Choroid plexus epithelial cell (primary cell): ENCODE results near the gene GRPEL1.

Experiments
- DNase-seq: peaks from one replicate; pipeline ENCODE4 v3.0.0-alpha.2; 2010; ENCODE audit warnings: low read depth
- H3K4me3 ChIP-seq: 2 replicates; pipeline ENCODE4 v1.5.1; 2011; ENCODE audit warnings: low read depth, mild to moderate bottlenecking, control low read depth, low read length, moderate library complexity
- CTCF ChIP-seq: conservative IDR thresholded peaks from 2 replicates; pipeline ENCODE4 v1.5.1; 2011; ENCODE audit warnings: low read depth, mild to moderate bottlenecking, control low read depth, inconsistent platforms, low read length, moderate library complexity

GRPEL1 gene

DNA sequence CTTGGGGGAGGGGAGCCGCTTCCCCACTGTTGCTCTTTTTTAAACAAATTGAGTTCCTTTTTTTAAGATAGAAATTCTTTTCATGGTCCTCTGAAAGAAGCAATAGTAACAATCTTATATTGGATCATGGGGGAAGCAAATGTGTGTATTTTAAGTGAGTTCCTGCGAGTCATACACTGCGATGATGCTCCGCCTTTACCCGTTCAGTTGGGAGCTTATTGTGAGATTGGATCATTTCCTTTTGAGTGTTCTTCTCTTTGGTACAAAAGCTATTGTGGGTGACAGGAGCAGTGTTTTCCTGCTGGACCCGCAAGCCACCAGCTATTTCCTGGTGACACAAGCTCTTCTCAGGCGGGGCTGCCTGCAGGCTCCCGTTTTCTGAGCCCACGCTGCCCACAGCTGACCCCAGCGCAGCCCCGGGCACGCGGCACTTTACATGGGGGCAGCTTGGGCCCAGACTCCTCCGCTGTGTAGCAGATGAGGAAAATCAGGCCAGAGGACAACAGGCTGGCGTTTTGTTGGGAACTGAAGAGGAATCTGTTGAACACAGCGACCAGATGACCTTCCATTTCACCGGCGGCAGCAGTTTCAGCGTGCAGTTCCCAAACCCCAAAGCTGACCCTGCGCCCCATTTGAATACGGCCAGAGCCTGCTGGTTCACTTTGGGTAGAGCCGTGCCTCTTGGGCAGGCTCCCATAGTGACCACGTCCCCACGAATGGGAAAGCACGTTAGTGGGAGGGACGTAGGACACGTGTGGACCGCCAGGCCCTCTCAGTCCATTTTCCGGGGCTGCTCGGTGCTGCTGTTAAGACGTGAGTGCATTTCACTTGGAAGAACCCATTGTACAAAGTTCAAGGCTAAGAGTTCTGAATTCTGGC, 12.5 kb downstream of the GRPEL1 start:
- no peak for DNase-seq
- TF ChIP-seq CTCF = no peak
- H3K4me3 ChIP-seq = no peak overlapping the region

- no peak overlapping the region for H3K4me3 ChIP-seq
- no peak for DNase-seq
- TF ChIP-seq CTCF = no peak
Measured at GRCh38 chr4:7054106-7054880, 13.6 kb downstream of the GRPEL1 start.

- H3K4me3 ChIP-seq = no peak overlapping the region
- no peak for TF ChIP-seq CTCF
- DNase-seq = no peak
Measured at GRCh38 chr4:7052923-7053715, 14.7 kb downstream of the GRPEL1 start.

GRCh38 chr4:7052313-7052712, 15.6 kb downstream of the GRPEL1 start:
- DNase-seq = no peak
- no peak overlapping the region for H3K4me3 ChIP-seq
- no peak for TF ChIP-seq CTCF

DNA sequence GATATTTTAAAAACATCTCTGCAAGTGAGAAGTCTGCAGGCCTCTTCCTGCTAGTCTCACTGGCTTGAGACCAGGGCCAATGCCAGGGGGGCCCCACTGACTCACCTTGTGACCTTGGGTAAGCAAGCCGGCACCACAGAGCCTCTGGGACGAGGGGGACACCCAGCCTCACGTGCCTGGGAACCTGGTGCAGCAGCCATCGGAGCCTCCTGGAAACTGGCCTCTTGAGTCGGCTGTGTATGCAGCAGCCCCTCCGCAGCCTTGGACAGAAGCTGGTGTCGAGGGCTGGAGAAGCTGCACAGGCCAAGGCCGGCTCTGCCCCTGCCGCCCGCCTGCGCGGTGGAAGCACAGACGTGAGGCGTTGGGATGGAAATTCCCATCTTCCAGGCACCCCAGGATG, 16.0 kb downstream of the GRPEL1 start:
- no peak for DNase-seq
- no peak for TF ChIP-seq CTCF
- no peak overlapping the region for H3K4me3 ChIP-seq

DNA sequence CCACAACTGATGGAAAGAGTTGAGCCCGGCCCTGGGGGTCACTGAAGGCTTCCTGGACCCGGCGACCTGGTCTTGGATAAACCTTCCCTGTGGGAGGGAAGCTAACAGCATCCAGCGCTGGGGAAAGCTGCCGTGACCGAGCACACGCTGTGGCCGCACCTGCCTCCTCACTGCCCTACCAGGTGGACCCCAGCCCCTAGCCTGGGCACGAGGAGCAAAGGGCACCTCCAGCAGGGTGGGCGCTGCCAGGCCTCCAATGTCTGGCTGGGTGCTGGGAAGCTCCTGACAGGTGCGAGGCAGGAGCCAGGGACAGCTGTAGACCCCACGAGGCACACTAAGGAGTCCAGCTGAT, 16.7 kb downstream of the GRPEL1 start:
- no peak for TF ChIP-seq CTCF
- DNase-seq = no peak
- H3K4me3 ChIP-seq = no peak overlapping the region
